NCI-H1694 treated with DMSO at 0.1 percent for 48 hours (cell line): ENCODE results near the gene MSL1.

Experiments used
- DNase-seq: peaks from one replicate; lab custom pipeline; 2025; lab: John Stamatoyannopoulos, UW

MSL1 gene

GRCh38 chr17:40121181-40122135 is at the start of gene MSL1:
TSS of gene MSL1 (plus strand) at chr17:40121971. CDS start at chr17:40122613, 642 bp downstream.
- peak; percentile 51 for DNase-seq

- peak; percentile 76 for DNase-seq
Measured at GRCh38 chr17:40072040-40072734, 49.6 kb upstream of the MSL1 start.

GRCh38 chr17:40072735-40073346 is 48.9 kb upstream of the MSL1 start:
- DNase-seq: no peak

- DNase-seq: no peak
Measured at GRCh38 chr17:40073454-40074174, 48.2 kb upstream of the MSL1 start.

- DNase-seq: no peak
Measured at GRCh38 chr17:40074175-40074512, 47.6 kb upstream of the MSL1 start.

GRCh38 chr17:40074871-40075200 is 46.9 kb upstream of the MSL1 start:
- no peak for DNase-seq

GRCh38 chr17:40075201-40075941 is 46.4 kb upstream of the MSL1 start:
- DNase-seq: peak; percentile 52

GRCh38 chr17:40075942-40076498 is 45.8 kb upstream of the MSL1 start:
- DNase-seq: no peak

GRCh38 chr17:40076591-40076990 is 45.2 kb upstream of the MSL1 start:
- DNase-seq: no peak

GRCh38 chr17:40079545-40079944 is 42.2 kb upstream of the MSL1 start:
- DNase-seq: no peak

- DNase-seq: no peak
Measured at GRCh38 chr17:40084477-40084876, 37.3 kb upstream of the MSL1 start.

- DNase-seq: peak; percentile 36
Measured at GRCh38 chr17:40086150-40087044, 35.4 kb upstream of the MSL1 start.

GRCh38 chr17:40087049-40087794 is 34.5 kb upstream of the MSL1 start:
- DNase-seq: no peak

GRCh38 chr17:40087903-40088718 is 33.7 kb upstream of the MSL1 start:
- DNase-seq: no peak

- no peak for DNase-seq
Measured at GRCh38 chr17:40089077-40089895, 32.5 kb upstream of the MSL1 start.

- peak; percentile 36 for DNase-seq
Measured at GRCh38 chr17:40090237-40091119, 31.3 kb upstream of the MSL1 start.
